Measurements from ENCODE around the gene NUP42.

The NUP42 gene

DNA sequence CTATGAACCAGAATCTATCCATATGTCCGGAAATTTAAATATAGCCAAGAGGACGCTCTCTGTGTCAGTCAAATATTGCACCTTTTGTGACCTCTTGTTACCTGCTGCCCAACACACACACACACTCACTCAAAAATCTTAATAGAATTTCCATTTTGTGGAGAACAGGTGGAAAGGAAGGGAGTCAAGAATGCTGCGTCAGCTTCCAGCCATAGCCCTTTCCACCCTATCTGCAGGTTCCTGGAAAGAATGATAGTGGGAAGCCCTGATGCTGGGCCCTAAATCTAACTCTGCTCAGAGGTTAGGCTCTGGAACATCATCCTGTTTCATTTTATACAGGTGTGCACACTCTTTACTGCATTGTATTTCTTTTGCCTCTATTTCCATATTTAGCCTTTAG lies 55.2 kb downstream of the NUP42 start:
- no peak for DNase-seq

DNA sequence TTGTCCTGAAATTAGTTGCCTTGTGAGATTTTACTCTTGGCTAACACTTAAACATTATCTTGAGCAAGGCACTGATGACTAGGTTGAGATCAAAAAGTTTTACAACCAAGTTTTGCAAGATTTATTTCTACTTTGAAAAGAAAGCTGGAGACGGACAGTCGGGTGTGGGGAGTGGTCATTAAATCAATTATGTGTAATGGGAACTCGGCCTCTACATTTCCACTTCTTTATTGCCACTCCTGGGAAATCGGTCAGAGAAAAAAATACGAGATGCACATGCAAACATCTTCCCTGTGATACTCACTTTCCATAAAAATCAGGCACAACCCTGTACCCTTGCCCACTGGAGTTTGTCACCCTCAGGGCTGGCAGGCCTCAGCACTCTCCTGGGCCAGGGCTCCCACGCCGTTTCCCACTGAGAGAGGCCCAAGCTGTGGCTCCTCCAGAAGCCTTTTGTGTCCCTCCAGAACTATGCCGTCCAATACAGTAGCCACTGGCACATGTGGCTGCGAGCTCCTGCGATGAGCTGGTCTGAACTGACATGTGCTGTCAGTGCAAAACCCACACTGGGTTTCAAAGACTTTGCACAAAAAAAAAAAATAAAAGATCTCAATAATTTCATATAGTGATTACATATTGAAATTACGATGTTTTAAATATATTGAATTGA lies 57.3 kb downstream of the NUP42 start:
- DNase-seq = no peak

DNA sequence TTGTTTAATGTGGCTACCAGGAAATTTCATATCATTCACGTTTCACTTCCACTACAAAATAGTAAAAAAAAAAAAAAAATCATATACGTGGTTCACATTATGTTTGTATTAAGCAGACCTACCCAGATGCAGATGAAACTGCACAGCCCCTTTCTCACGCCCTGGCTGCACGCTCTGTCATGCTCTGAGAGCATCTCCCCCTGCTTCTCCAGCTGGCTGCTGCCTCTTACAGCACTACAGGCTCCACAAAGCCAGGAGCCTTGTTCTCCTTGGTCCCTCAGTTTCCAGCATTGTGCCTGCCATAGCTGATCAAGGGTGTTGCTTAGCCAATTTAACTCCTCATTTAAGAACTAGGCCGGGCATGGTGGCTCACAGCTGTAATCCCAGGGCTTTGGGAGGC lies 57.9 kb downstream of the NUP42 start:
- no peak for DNase-seq

DNA sequence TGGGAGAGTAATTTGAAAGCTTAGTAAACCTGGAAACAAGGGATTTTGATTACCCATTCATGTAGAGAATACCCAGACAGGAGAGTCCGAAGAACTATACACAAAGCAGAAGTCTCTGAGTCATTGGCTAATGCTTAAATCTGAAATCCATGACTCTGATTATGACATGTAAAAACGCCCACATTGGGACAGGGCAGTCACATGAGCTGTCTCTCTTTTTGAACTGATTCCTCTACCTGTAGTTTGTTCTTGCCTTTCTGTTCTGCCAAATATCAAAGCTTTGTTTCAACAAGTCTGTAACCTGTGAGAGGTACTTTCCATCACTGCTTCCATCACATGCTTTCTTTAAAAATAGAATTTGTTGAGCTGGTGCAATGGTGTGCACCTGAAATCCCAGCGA lies 60.5 kb downstream of the NUP42 start:
- DNase-seq = no peak

DNA sequence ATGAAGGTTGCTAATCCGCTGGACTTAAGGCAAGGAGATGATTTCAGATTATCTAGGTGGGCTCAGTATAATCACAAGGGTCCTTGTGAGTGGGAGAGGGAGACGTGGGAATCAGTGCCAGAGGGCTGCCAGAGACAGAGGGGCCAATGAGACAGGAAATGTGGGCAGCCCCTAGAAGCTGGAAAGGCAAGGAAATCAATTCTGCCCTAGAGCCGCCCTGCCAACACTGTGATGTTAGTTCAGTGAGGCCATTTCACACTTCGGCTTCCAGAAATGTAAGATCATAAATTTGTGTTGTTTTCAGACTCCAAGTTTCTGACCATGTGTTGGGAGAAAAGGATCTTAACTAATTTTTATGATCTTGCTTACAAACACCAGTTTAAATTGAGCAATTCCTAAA lies 61.1 kb downstream of the NUP42 start:
- no peak for DNase-seq

DNA sequence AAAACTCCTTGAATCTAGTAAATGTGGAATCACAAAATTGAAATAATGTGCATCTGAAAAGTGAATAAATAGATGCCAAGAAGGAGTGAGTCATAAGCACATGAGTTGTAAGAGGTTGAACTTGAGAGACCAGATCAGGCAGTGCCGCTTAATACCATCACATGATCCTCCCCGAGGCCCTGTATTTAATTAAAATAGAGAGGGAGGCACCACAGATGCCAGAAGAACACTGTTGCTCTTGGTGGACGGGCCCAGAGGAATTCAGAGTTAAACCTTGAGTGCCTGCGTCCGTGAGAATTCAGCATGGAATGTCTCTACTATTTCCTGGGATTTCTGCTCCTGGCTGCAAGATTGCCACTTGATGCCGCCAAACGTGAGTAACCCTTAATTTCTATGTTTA lies 64.7 kb downstream of the NUP42 start, which contains the start of gene GPNMB:
Gene GPNMB, plus strand, starts transcription at position 221 of the 400 bp plus-strand sequence. Its CDS starts 83 bp downstream, at position 304.
- DNase-seq = no peak

DNA sequence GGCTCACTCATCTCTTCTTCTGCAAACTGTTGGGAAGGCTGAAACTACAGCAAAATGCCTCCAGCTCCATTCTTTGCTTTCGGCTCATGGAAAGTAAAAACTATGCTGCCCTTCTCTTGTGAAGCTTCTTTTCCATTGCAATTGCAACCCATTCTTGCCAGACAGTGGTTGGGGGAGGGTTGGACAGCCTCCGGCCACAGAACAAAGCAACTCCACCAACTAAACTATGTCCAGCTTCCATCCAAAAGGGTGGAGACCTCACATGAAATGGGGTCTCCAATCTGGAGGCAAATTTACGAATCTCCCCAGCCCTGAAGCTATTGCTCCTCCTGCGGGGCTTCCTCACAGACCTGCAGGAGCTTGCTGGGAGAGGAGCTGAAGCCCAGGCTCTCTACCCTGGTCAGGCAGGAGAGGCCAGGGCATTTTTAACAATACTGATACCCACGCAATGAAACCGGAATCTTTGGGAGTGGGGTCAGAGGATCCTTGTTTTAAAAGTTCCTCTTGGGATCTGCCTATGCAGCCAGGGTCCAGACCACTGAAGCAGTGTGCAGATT lies 65.3 kb downstream of the NUP42 start:
- no peak for DNase-seq

DNA sequence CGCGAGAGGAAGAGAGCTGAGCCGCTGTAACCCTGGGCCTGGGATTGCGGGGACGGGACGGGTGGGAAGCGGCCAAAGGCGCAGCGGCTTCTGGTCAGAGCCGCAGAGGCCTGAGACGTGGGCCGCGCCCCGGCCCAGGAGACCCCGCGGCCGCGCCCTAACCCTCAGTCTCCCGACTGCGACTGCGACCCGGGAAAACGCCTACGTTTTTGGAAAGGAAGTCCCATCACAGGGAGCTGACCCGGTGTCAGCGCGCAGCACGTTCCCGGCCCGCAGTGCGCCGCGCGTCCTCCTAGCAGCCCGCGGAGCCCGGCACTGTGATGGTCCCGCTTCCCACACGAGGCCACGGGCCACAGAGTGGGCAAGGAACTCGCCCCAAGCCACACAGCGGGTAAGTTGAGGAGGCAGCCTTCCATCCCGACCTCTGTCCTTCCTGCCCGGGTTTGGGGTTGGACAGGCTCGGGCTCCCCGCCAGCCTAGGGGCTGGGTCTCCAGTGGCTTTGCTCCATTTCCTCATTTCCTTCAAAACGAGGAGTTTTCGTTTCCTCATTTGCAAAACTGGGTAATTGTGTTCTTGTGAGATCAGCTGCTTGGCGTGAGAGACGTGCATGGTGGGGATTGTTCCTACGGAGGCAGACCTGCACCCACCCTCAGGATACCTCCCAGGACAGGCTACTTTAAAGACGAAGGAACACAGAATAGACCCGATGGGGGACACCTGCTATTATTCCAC lies 65.9 kb downstream of the NUP42 start:
- no peak for DNase-seq

DNA sequence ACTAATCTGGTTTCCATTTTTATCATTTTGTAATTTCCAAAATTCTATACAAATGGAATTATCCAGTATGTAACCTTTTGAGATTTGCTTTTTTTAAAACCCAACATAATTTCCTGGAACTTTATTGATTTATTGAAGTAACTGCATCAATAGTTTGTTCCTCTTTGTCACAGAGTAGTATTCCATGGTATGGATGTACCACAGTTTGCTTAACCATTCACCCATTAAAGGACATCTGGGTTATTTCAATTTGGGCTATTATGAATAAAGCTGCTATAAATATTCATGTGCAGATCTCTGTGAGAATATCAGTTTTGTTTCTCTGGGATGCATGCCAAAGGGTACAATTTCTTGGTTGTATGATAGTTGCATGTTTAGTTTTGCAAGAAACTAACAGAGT lies 67.6 kb downstream of the NUP42 start:
- no peak for DNase-seq
